Small intestine (tissue), 7 donors: Measurements from ENCODE around the gene ROMO1. TPM values are rescaled to one million over a fixed set of nuclear protein-coding genes. Genes with fewer than 3 reads are reported as not detected.
"Not testable (repeated sequence)": the region's sequence is repeated elsewhere in the genome, so short reads cannot be mapped to it uniquely, and the experiment has no call there.

ENCODE experiments used
- DNase-seq, 2 donors: peaks; one replicate each; pipeline versions ENCODE4 v3.0.0 to v3.0.0-alpha.2; 2013
- FAIRE-seq: peaks from 2 replicates; lab custom pipeline; 2012; peaks lifted over from hg19 to GRCh38; lab: Jason Lieb, UNC
- H3K27ac ChIP-seq, 3 donors: one replicate each; pipeline ENCODE4 v1.5.1; 2013; ENCODE audit warnings: low read length in 2 of 3, mild to moderate bottlenecking in 2 of 3, control low read depth in 1 of 3, inconsistent platforms in 1 of 3, low read depth in 1 of 3, moderate library complexity in 1 of 3
- H3K27me3 ChIP-seq, 3 donors: one replicate each; pipeline ENCODE4 v1.6.1; 2013; ENCODE audit warnings: low read length in 3 of 3, inconsistent platforms in 1 of 3; ENCODE audit not compliant: control insufficient read depth in 3 of 3, insufficient read depth in 3 of 3
- H3K36me3 ChIP-seq, 3 donors: one replicate each; pipeline ENCODE4 v1.6.1; 2013; ENCODE audit warnings: low read length in 3 of 3, inconsistent platforms in 1 of 3, low read depth in 1 of 3, mild to moderate bottlenecking in 1 of 3, moderate library complexity in 1 of 3; ENCODE audit not compliant: control insufficient read depth in 3 of 3, insufficient read depth in 2 of 3
- H3K4me1 ChIP-seq, 3 donors: one replicate each; pipeline ENCODE4 v1.6.1; 2013; ENCODE audit warnings: low read length in 2 of 3, inconsistent platforms in 1 of 3, low read depth in 1 of 3, mild to moderate bottlenecking in 1 of 3, moderate library complexity in 1 of 3; ENCODE audit not compliant: control insufficient read depth in 3 of 3, insufficient read depth in 2 of 3
- H3K4me3 ChIP-seq, 3 donors: one replicate each; pipeline ENCODE4 v1.5.1; 2013; ENCODE audit warnings: low read length in 3 of 3, control low read depth in 1 of 3, inconsistent platforms in 1 of 3, low read depth in 1 of 3, mild to moderate bottlenecking in 1 of 3, moderate library complexity in 1 of 3
- H3K9me3 ChIP-seq, 2 donors: one replicate each; pipeline ENCODE4 v1.6.1; 2013; ENCODE audit warnings: low read depth in 1 of 2, low read length in 1 of 2; ENCODE audit not compliant: control insufficient read depth in 2 of 2, insufficient read depth in 1 of 2
- WGBS, 3 donors: extraction: QIAGEN DNeasy Blood & Tissue Kit; methylation state at CpG; one replicate each; pipeline ENCODE4 v1.1.7; 2013; 5-methylcytosine and 5-hydroxymethylcytosine counted together
- polyA plus RNA-seq, 4 donors: library from polyadenylated mRNA; stranded (reverse) in 3 of 4; unstranded in 1 of 4; fragments of 200-250 nt in 3 of 4; fragments of 120-200 nt in 1 of 4; gene quantifications; one replicate each; pipeline versions ENCODE4 v1.2.1 to v1.2.3, GENCODE V29; 2013
- donor health status: healthy with polysubstance abuse.
- donor health status: control.
- donor health status: control.
- donor health status: Bipolar disorder and iron deficiency.
- donor health status: healthy.

ROMO1 gene
- polyA plus RNA-seq, 4 donors = 139 to 755 (median 502) TPM

DNA sequence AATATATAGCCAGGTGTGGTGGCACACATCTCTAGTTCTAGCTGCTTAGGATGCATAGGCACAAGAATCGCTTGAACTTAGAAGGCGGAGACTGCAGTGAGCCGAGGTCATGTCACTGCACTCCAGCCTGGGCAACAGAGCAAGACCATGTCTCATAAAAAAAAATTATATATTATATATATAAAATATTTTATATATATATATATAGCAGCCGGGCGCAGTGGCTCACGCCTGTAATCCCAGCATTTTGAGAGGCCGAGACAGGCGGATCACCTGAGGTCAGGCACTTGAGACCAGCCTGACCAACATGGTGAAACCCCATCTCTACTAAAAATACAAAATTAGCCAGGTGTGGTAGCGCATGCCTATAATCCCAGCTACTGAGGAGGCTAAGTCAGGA is 13.8 kb upstream of the ROMO1 start:
- DNase-seq, H3K27me3 ChIP-seq, FAIRE-seq, H3K9me3 ChIP-seq, H3K27ac ChIP-seq, H3K4me1 ChIP-seq, H3K4me3 ChIP-seq: not testable (repeated sequence)
- H3K36me3 ChIP-seq = peaks cover 6 to 49% (median 10%) of the 10 kb centered on the region in 3 donors
- WGBS, 3 donors = 96 to 97% (median 97%) methylated on average over 9 of the region's 9 CpGs

DNA sequence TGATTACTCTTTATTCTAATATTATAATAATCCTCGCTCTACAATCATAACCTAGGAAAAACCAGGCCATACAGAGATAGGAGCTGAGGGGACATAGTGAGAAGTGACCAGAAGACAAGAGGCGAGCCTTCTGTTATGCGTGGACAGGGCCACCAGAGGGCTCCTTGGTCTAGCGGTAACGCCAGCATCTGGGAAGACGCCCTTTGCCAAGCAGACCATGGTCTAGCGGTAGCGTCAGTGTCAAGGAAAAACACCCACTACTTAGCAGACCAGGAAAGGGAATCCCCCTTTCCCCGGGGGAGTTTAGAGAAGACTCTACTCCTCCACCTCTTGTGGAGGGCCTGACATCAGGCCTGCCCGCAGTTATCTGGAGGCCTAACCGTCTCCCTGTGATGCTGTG is 12.3 kb upstream of the ROMO1 start:
- not testable (repeated sequence) for H3K4me1 ChIP-seq, H3K9me3 ChIP-seq, H3K27me3 ChIP-seq, H3K27ac ChIP-seq, FAIRE-seq, H3K4me3 ChIP-seq, DNase-seq
- WGBS, 3 donors = 93 to 98% (median 96%) methylated on average over 11 of the region's 11 CpGs
- H3K36me3 ChIP-seq = peaks cover 6 to 56% (median 9%) of the 10 kb centered on the region in 3 donors

DNA sequence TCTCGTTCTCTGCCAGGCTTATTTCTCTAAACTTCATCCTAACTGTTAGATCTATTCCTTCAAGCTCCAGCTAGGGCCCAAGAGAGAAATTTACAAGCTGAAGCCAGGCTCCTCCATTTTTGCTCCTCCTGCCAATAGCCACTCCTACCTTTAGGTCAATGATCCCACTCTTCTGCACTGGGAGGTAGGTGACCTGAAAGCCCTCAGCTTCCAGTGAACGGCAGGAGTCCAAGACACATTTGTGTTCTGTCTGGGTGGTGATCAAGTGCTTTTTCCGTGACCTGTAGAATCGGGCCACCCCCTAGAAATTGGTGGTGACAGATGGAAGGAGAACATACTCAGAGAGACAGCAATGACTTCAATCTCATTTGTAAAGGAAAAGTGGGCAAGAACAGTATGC is 8.9 kb upstream of the ROMO1 start:
- 93 to 94% (median 93%) methylated on average over 4 of the region's 4 CpGs for WGBS, 3 donors
- H3K9me3 ChIP-seq = peaks cover 0 to 3% of the 10 kb centered on the region in 2 donors
- H3K4me3 ChIP-seq = no peak overlapping the region
- no peaks in the 10 kb centered on the region for H3K4me1 ChIP-seq
- DNase-seq (no peak), FAIRE-seq (no peak)
- no peak overlapping the region for H3K27ac ChIP-seq
- no peaks in the 10 kb centered on the region for H3K27me3 ChIP-seq
- peaks cover 6 to 71% (median 9%) of the 10 kb centered on the region in 3 donors for H3K36me3 ChIP-seq

GRCh38 chr20:35695245-35695749 is 3.9 kb upstream of the ROMO1 start:
- H3K9me3 ChIP-seq = no peaks in the 10 kb centered on the region
- H3K4me1 ChIP-seq = peaks cover 0 to 6% (median 2%) of the 10 kb centered on the region in 3 donors
- H3K27me3 ChIP-seq = no peaks in the 10 kb centered on the region
- WGBS, 3 donors = 41 to 74% (median 51%) methylated on average over 2 of the region's 2 CpGs
- H3K27ac ChIP-seq = no peak overlapping the region
- DNase-seq (peak in 1 of 2 donors; percentile 45), FAIRE-seq (no peak)
- H3K36me3 ChIP-seq = peaks cover 3 to 44% (median 3%) of the 10 kb centered on the region in 3 donors
- no peak overlapping the region for H3K4me3 ChIP-seq

- DNase-seq (no peak), FAIRE-seq (no peak)
- 89 to 97% (median 97%) methylated on average over 4 of the region's 4 CpGs for WGBS, 3 donors
- no peak overlapping the region for H3K27ac ChIP-seq
- no peaks in the 10 kb centered on the region for H3K9me3 ChIP-seq
- H3K4me1 ChIP-seq = peaks cover 0 to 9% (median 6%) of the 10 kb centered on the region in 3 donors
- no peak overlapping the region for H3K4me3 ChIP-seq
- no peaks in the 10 kb centered on the region for H3K27me3 ChIP-seq
- peaks cover 0 to 45% (median 5%) of the 10 kb centered on the region in 3 donors for H3K36me3 ChIP-seq
These were observed 3.2 kb upstream of the ROMO1 start for GRCh38 chr20:35695978-35696377.

DNA sequence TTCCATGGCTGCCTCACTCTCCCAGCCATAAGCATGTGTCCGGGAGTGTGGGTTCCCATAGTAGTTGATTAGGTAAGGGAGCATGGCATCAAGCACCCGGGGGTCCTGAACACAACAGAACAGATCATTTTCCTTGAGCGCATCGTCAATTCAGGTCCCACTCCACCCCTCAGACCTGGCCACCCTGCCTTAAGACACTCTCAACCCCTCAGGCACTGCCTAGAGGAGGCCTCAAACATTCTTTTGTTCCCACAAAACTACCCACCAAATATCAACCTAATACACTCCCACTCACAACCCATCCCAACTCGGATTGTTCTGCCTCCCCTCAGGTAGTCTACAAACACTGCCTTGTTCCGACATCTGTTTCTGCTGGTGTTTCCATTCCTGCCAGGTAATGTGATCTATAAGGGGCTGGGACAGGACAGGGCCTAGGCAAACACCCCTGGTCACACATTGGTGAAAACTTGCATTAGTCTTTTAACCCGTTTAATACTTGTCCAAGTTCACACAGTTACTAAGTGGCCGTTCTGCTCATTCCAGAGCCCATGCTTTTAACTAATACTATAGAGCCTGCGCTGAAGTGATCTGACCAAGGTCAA is 1.4 kb upstream of the ROMO1 start:
- WGBS, 3 donors = 74 to 82% (median 79%) methylated on average over 9 of the region's 9 CpGs
- H3K9me3 ChIP-seq = no peaks in the 10 kb centered on the region
- H3K4me1 ChIP-seq = peaks cover 0 to 9% (median 6%) of the 10 kb centered on the region in 3 donors
- FAIRE-seq = no peak
- H3K4me3 ChIP-seq = no peak overlapping the region
- H3K27ac ChIP-seq = no peak overlapping the region
- H3K27me3 ChIP-seq = no peaks in the 10 kb centered on the region
- DNase-seq = no peak
- peaks cover 6 to 44% (median 9%) of the 10 kb centered on the region in 3 donors for H3K36me3 ChIP-seq

- no peak for FAIRE-seq
- Histone ChIP-seq H3K4me1 (peaks cover 0 to 9% (median 6%) of the 10 kb centered on the region in 3 donors), H3K4me3 (peak overlapping the region; percentile 90 to 96 (median 93)), H3K27me3 (no peaks in the 10 kb centered on the region), H3K9me3 (no peaks in the 10 kb centered on the region), H3K27ac (peak overlapping the region; percentile 91 to 94 (median 93)), H3K36me3 (peaks cover 6 to 37% (median 9%) of the 10 kb centered on the region in 3 donors)
- WGBS, 3 donors = 6 to 7% (median 7%) methylated on average over 37 of the region's 37 CpGs
- DNase-seq = peak in 1 of 2 donors; percentile 28
These were observed 693 bp upstream of the ROMO1 start for GRCh38 chr20:35698298-35699126.

- 12 to 18% (median 15%) methylated on average over 6 of the region's 6 CpGs for whole genome bisulfite sequencing, 3 donors
These were observed 886 bp downstream of the ROMO1 start for GRCh38 chr20:35699957-35700624.

More at GRCh38 chr20:35699957-35700624, 886 bp downstream of the ROMO1 start:
- H3K36me3 ChIP-seq = peaks cover 13 to 28% (median 16%) of the 10 kb centered on the region in 3 donors
- H3K4me1 ChIP-seq = peaks cover 0 to 9% (median 6%) of the 10 kb centered on the region in 3 donors
- peak; percentile 48 to 51 for DNase-seq
- peak overlapping the region; percentile 91 to 94 (median 93) for H3K27ac ChIP-seq
- no peaks in the 10 kb centered on the region for H3K9me3 ChIP-seq
- no peaks in the 10 kb centered on the region for H3K27me3 ChIP-seq
- H3K4me3 ChIP-seq = peak overlapping the region; percentile 90 to 96 (median 93)
- no peak for FAIRE-seq
